Measurements from ENCODE around the gene PARP16.

- no peak for TF ChIP-seq CTCF (conservative IDR thresholded peaks at IDR 0.05 in 1 of 2, IDR thresholded peaks at IDR 0.05 in 1 of 2; ENCODE audit: low read depth in 1 of 2, low read length in 2 of 2)
- no peak for TF ChIP-seq EZH2 (IDR thresholded peaks at IDR 0.05; ENCODE audit: low read length, missing control alignments)
Measured at GRCh38 chr15:65254356-65254755, 32.3 kb downstream of the PARP16 start.

All from fibroblast of lung (primary cell).